IMR-90 (cell line): ENCODE results near the gene FNIP2. TPM values are rescaled to one million over a fixed set of nuclear protein-coding genes. Genes with fewer than 3 reads are reported as not detected.
"Not testable (repeated sequence)": the region's sequence is repeated elsewhere in the genome, so short reads cannot be mapped to it uniquely, and the experiment has no call there.

Experiments
- ATAC-seq: fragments of 200-7000 bp; cut with Tn5 transposase; 2 replicates; pipeline ENCODE4 v1.9.1; 2020; ENCODE audit warnings: low read depth, mild to moderate bottlenecking, moderate library complexity
- BruUV-seq: library from RNA; stranded (reverse); fragments of 400-500 nt; replicated peaks from 2 replicates; lab custom pipeline; 2021; lab: Mats Ljungman, UMichigan
- CTCF ChIA-PET: fragments of 300-600 bp; formaldehyde crosslinking; extraction: SDS; loops from one replicate; lab custom pipeline; 2021; ENCODE audit warnings: antibody characterized with exemption; lab: Yijun Ruan, JAX
- POLR2A ChIA-PET: fragments of 300-600 bp; sonication (Branson Sonifier 250); formaldehyde crosslinking; loops from one replicate; lab custom pipeline; 2022; ENCODE audit warnings: antibody characterized with exemption; ENCODE audit not compliant: unreplicated experiment; lab: Charles Lee
- DNase-seq: peaks from one replicate; pipeline ENCODE4 v3.0.0; 2013
- H2AFZ ChIP-seq: replicated peaks from 2 replicates; pipeline ENCODE3; 2013; ENCODE audit warnings: low read length, mild to moderate bottlenecking; ENCODE audit not compliant: poor library complexity
- H2AK5ac ChIP-seq: 2 replicates; pipeline ENCODE4 v1.6.1; 2013; ENCODE audit warnings: low read depth, low read length, inconsistent platforms
- H2AK9ac ChIP-seq: replicated peaks from 2 replicates; pipeline ENCODE3; 2013; ENCODE audit warnings: mild to moderate bottlenecking, low read depth, low read length, moderate library complexity; ENCODE audit not compliant: poor library complexity
- H2BK120ac ChIP-seq: 2 replicates; pipeline ENCODE4 v1.6.1; 2013; ENCODE audit warnings: low read depth, low read length, inconsistent platforms
- H2BK15ac ChIP-seq: 3 replicates; pipeline ENCODE4 v1.6.1; 2013; ENCODE audit warnings: low read depth, low read length, inconsistent platforms
- H2BK20ac ChIP-seq: 2 replicates; pipeline ENCODE4 v1.6.1; 2013; ENCODE audit warnings: low read depth, mild to moderate bottlenecking, inconsistent platforms, low read length, moderate library complexity
- H2BK5ac ChIP-seq: 2 replicates; pipeline ENCODE4 v1.6.1; 2013; ENCODE audit warnings: mild to moderate bottlenecking, low read depth, low read length, inconsistent platforms; ENCODE audit not compliant: poor library complexity, severe bottlenecking
- H3K14ac ChIP-seq: replicated peaks from 2 replicates; pipeline ENCODE4 v1.6.1; 2013; ENCODE audit warnings: low read depth, low read length, inconsistent platforms
- H3K18ac ChIP-seq: 2 replicates; pipeline ENCODE4 v1.6.1; 2013; ENCODE audit warnings: low read depth, low read length, control low read depth
- H3K23ac ChIP-seq: 2 replicates; pipeline ENCODE4 v1.6.1; 2013; ENCODE audit warnings: low read depth, low read length, inconsistent platforms
- H3K27ac ChIP-seq: 2 replicates; pipeline ENCODE4 v1.5.1; 2013; ENCODE audit warnings: mild to moderate bottlenecking, control low read depth, low read length; ENCODE audit not compliant: insufficient read depth
- H3K27me3 ChIP-seq: 2 replicates; pipeline ENCODE4 v1.6.1; 2013; ENCODE audit warnings: low read length; ENCODE audit not compliant: control insufficient read depth, insufficient read depth
- H3K36me3 ChIP-seq: 2 replicates; pipeline ENCODE4 v1.6.1; 2013; ENCODE audit warnings: low read length, mixed read lengths; ENCODE audit not compliant: control insufficient read depth, insufficient read depth
- H3K4ac ChIP-seq: 2 replicates; pipeline ENCODE4 v1.6.1; 2013; ENCODE audit warnings: low read depth, low read length, inconsistent platforms
- H3K4me1 ChIP-seq: 2 replicates; pipeline ENCODE4 v1.6.1; 2013; ENCODE audit warnings: low read length, mixed read lengths; ENCODE audit not compliant: control insufficient read depth, insufficient read depth
- H3K4me2 ChIP-seq: 2 replicates; pipeline ENCODE4 v1.6.1; 2013; ENCODE audit warnings: low read depth, mild to moderate bottlenecking, control low read depth, low read length, moderate library complexity
- H3K4me3 ChIP-seq: 2 replicates; pipeline ENCODE4 v1.5.1; 2013; ENCODE audit warnings: low read depth, mild to moderate bottlenecking, control low read depth, low read length, moderate library complexity; ENCODE audit not compliant: insufficient read depth
- H3K56ac ChIP-seq: 2 replicates; pipeline ENCODE4 v1.6.1; 2013; ENCODE audit warnings: low read length, inconsistent platforms; ENCODE audit not compliant: insufficient read depth; ENCODE audit errors: extremely low read depth
- H3K79me1 ChIP-seq, 2 experiments: 2 replicates each; pipeline ENCODE4 v1.6.1; 2013; ENCODE audit warnings: low read length in 2 of 2, inconsistent platforms in 1 of 2, low read depth in 1 of 2
- H3K9ac ChIP-seq: 2 replicates; pipeline ENCODE4 v1.6.1; 2013; ENCODE audit warnings: low read depth, low read length, control low read depth
- H3K9me1 ChIP-seq: 2 replicates; pipeline ENCODE4 v1.6.1; 2013; ENCODE audit warnings: low read length, inconsistent platforms; ENCODE audit not compliant: insufficient read depth
- H3K9me3 ChIP-seq: 2 replicates; pipeline ENCODE4 v1.6.1; 2013; ENCODE audit warnings: low read length; ENCODE audit not compliant: control insufficient read depth, insufficient read depth
- H4K20me1 ChIP-seq: 2 replicates; pipeline ENCODE4 v1.6.1; 2013; ENCODE audit warnings: low read length, inconsistent platforms; ENCODE audit not compliant: insufficient read depth
- H4K5ac ChIP-seq: 2 replicates; pipeline ENCODE4 v1.6.1; 2013; ENCODE audit warnings: mild to moderate bottlenecking, low read depth, low read length, control low read depth
- H4K8ac ChIP-seq, 2 experiments: 2 replicates each; pipeline ENCODE4 v1.6.1; 2013; ENCODE audit warnings: low read depth in 2 of 2, low read length in 2 of 2, control low read depth in 1 of 2, inconsistent platforms in 1 of 2
- H4K91ac ChIP-seq: 2 replicates; pipeline ENCODE4 v1.6.1; 2013; ENCODE audit warnings: low read depth, low read length, inconsistent platforms; ENCODE audit not compliant: insufficient read depth
- WGBS, 2 experiments: methylation state at CpG; one replicate each; pipeline versions ENCODE4 v1.1.5 to v1.1.7; 2013; ENCODE audit warnings: missing lambda C conversion rate in 2 of 2; ENCODE audit not compliant: insufficient read length in 1 of 2; ENCODE audit errors: extremely low coverage in 2 of 2; 5-methylcytosine and 5-hydroxymethylcytosine counted together
- dilution Hi-C: fragments of 300-500 bp; cut with HindIII; formaldehyde crosslinking; loops from one replicate; pipeline ENCODE4 v1.14.3; 2018; ENCODE audit warnings: low sequenced_read_pairs; ENCODE audit not compliant: unreplicated experiment
- in situ Hi-C: fragments of 300-500 bp; cut with MboI; formaldehyde crosslinking; loops from 3 replicates; pipeline ENCODE4 v1.14.3; 2019; ENCODE audit warnings: low sequenced_read_pairs, inconsistent platforms, mixed read lengths
- intact Hi-C: fragments of 100-400 bp; cut with micrococcal nuclease; formaldehyde crosslinking; loops from 2 replicates; pipeline ENCODE4 v1.10.0; 2022
- polyA plus RNA-seq, 3 experiments: library from polyadenylated mRNA; depleted of rRNA; stranded (reverse); fragments of >200 nt; gene quantifications; 2 replicates each; pipeline ENCODE4 v1.2.3, GENCODE V29; 2012; ENCODE audit warnings: low replicate concordance in 1 of 3
- total RNA-seq: library from RNA; depleted of rRNA; stranded (reverse); fragments of >200 nt; gene quantifications from 2 replicates; pipeline ENCODE4 v1.2.3, GENCODE V29; 2012

The FNIP2 gene
- total and polyA plus RNA-seq, 2 of the 4 experiments (the other 2 are of a cell fraction), result 4.7 to 24.6 TPM

GRCh38 chr4:158759539-158759938 lies 9.3 kb upstream of the FNIP2 start:
- H3K4me1 ChIP-seq, H4K8ac ChIP-seq, H3K79me1 ChIP-seq, dilution Hi-C loops, H4K20me1 ChIP-seq, H3K4ac ChIP-seq, POLR2A ChIA-PET, H4K91ac ChIP-seq, H3K14ac ChIP-seq, H3K4me2 ChIP-seq, H2AK5ac ChIP-seq, H2AFZ ChIP-seq, H3K9ac ChIP-seq, H3K27ac ChIP-seq, in situ Hi-C loops, H2AK9ac ChIP-seq, H3K9me3 ChIP-seq, H3K36me3 ChIP-seq, H2BK15ac ChIP-seq, intact Hi-C loops, H3K56ac ChIP-seq, CTCF ChIA-PET, H2BK20ac ChIP-seq, H3K9me1 ChIP-seq, H3K27me3 ChIP-seq, H2BK120ac ChIP-seq, H3K18ac ChIP-seq, BruUV-seq, ATAC-seq, H3K4me3 ChIP-seq, DNase-seq, H2BK5ac ChIP-seq, H3K23ac ChIP-seq, H4K5ac ChIP-seq: not testable (repeated sequence)
- WGBS, 2 experiments, result 96% methylated on average over 9 of the region's 20 CpGs; no CpG with 5 or more reads in 1 of the 2 experiments
